ENCODE measurements around the gene SYNJ2.

GRCh38 chr6:158039571-158040050 lies 57.9 kb downstream of the SYNJ2 start:
- TF ChIP-seq CTCF (conservative IDR thresholded peaks at IDR 0.05; ENCODE audit: low read depth, low read length) (no peak), RAD21 (IDR thresholded peaks at IDR 0.05; ENCODE audit: low read length) (no peak), USF2 (IDR thresholded peaks at IDR 0.05; ENCODE audit: low read depth, low read length) (no peak), MXI1 (IDR thresholded peaks at IDR 0.05; ENCODE audit: borderline replicate concordance, low read depth, low read length) (no peak), POLR2A (IDR thresholded peaks at IDR 0.05; ENCODE audit: low read depth, low read length) (no peak)
